CD4-positive, alpha-beta T cell treated with Interleukin-15 for 1 hour (primary cell): ENCODE data around the gene EIF4EBP2.

Experiments
- DNase-seq: peaks from one replicate; pipeline ENCODE4 v3.0.0-alpha.2; 2020

The EIF4EBP2 gene

DNA sequence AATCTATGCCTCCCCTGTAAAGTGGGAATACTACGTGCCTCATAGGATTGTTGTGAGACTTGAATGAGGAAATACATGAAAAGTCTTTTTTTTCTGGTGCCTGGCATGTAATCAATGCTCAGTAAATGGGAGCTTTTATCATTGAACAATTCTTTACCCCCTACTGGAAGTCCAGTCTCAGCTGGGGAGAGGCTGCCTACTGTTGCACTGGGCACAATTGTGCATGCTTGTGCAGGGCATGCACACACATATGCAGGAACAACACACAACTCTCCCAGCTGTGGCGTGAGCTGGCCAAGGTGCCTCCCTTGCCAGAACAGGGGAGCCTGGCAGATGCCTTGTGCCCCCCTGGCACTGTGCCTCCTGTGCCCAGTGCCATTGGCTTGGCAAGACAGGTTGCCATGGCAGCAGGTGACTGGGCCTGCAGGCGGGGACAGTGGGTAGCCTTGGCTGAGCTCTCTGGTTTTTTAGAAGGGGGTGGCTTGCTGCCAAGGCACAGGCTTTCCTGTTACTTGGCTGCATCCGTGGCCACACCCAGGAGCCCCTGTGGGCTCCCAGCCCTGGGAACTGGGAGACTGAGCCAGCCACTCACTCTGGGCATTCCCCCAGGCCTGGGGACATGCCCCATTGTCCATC, 58.5 kb downstream of the EIF4EBP2 start:
- DNase-seq, result no peak

GRCh38 chr10:70465278-70465677, 61.3 kb downstream of the EIF4EBP2 start:
- no peak for DNase-seq

- no peak for DNase-seq
These were observed 61.9 kb downstream of the EIF4EBP2 start for GRCh38 chr10:70465832-70466231.

DNA sequence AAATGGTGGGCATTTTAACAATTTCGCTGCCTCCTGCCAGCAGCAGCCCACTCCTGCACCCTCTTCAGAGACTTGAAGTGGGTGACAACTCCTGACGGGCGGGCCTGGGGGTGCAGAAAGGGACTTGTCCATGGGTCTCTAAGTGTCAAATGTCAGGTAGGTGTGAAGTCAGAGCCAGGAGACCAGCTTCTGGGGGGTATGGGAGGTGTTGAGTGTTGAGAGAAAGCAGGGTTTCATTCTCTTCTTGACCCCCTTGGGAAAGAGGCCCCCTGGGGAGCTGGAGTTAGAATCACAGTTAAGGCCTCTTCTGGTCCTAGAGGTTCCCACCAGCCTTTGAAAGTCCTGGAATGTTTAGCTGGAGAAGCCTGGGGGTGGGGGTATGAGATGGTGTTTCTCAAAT, 63.0 kb downstream of the EIF4EBP2 start:
- no peak for DNase-seq

DNA sequence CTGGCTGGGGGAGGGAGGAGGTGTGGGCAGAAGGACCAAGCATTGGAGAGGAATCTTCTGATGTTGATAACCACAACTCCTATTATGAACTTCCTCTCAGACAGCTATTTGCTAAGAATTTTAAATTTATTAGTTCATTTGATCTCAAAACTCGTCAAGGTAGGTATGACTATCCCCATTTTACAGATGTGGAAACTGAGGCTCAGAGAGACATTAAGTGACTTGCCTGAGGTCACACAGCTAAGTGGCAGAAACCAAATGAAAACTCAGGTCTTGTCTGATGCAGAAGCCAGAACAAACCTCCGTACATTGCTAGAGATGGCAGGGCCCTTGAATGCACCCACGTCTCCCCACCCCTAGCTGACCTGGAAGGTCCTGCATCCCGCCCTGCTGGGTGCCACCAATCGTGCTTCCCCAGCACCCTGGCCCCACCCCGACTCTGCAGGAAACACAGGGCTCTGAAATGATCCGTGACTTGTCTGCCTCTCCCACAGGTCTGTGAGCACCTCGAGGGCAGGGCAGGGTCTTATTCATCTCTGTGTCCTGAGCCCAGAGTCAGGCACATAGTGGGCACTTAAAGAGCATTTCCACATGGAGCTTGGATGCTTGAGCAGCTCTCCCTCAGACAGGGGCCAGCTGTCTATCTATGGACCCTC, 69.0 kb downstream of the EIF4EBP2 start:
- no peak for DNase-seq

DNA sequence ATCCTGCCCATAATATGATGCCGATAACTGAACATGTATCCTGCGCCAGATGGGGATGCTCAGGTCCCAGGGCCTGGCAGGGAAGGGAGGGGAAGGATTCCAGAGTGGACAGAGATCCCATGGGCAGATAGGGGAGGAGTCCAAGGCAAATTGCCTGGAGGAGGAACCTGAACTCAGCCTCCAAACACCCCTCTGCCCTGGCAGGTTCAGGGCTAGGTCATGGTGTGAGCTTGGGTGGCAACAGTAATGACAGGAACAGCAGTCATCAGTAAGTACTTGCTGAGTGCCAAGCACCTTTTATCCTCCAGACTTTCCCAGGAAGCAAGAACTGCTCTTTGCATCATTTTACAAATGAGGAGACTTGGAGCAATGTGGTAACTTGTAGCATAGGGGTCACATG, 70.8 kb downstream of the EIF4EBP2 start:
- no peak for DNase-seq

GRCh38 chr10:70475661-70476060, 71.7 kb downstream of the EIF4EBP2 start:
- DNase-seq, result no peak

DNA sequence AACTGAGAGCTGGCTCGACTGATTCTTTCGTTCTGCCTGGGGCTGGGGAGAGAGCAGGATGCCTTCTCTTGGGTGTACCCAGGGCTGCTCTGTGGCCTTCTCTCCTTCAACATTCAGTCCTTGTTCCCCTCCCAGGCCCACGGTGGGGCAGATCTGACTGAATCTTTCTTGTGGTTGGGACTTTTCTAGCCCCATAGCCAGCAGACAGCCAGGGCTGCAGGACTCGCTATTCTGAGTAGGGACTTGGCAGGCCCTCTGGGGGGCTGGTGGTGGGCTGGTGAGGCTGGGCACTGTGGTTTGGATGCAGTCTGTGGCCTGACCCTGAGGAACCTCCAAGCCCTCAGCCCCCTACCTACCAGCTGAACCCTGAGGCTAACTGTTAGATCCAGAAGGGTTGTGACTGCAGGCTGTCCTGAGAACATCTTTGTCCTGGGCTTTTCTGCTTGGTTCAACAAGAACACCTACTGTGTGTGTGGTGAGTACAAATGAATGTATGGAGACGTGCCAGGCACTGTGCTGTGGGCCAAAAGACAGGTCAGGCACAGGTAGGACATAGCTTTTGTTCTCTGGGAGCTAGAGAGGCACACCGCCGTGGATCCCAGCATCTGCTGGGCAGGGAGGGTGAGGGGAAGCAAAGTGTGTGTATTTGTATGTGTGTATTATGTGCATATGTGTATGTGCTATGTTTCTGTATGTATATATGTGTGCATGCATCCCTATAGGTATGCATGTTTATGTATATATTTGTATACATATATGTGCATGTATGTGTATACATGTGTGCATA, 72.5 kb downstream of the EIF4EBP2 start:
- no peak for DNase-seq

DNA sequence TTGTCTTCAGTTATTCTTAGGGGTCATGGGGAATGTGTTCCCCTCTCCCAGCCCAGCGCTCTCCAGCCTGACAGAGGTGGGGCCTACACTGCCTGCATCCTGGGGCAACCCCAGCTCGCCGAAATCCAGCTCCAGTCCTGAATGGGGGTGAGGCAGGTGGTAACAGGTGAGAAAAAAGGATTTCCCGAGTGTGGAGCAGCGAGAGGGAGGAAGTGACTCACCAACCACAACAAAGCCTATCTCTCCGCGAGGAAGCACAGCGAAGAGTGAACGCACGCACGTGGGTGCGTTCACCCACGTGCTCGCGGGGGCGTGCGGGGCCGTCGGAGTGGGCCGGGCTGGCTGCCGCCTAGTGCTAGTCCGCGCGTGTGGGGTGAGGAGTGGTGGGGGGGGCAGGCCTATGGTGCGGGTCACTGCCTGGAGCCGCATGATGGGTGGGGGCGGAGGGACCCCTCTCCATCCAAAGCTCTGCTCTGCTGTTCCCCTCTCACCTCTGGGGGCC, 73.8 kb downstream of the EIF4EBP2 start:
- peak; percentile 85 for DNase-seq
